Lung (tissue), 12 donors: ENCODE results near the gene AFF1. TPM values are rescaled to one million over a fixed set of nuclear protein-coding genes. Genes with fewer than 3 reads are reported as not detected.

ENCODE experiments used
- ATAC-seq: fragments of 200-7000 bp; cut with Tn5 transposase; one replicate; pipeline ENCODE4 v1.9.1; 2020; ENCODE audit warnings: moderate number of reproducible peaks; ENCODE audit not compliant: insufficient read depth, low FRiP score
- DNase-seq, 3 donors: peaks; one replicate each; pipeline ENCODE4 v3.0.0-alpha.2; 2013 to 2017
- H3K27ac ChIP-seq, 2 donors: one replicate each; pipeline ENCODE4 v1.5.1; 2013; ENCODE audit warnings: mild to moderate bottlenecking in 2 of 2, moderate library complexity in 2 of 2, control low read depth in 1 of 2, inconsistent platforms in 1 of 2, low read depth in 1 of 2, low read length in 1 of 2
- H3K27me3 ChIP-seq, 3 donors: one replicate each; pipeline ENCODE4 v1.5.1; 2013; ENCODE audit warnings: low read length in 2 of 3; ENCODE audit not compliant: control insufficient read depth in 3 of 3, insufficient read depth in 3 of 3
- H3K36me3 ChIP-seq, 4 donors: one replicate each; pipeline ENCODE4 v1.5.1; 2013; ENCODE audit warnings: low read length in 4 of 4, mild to moderate bottlenecking in 1 of 4, moderate library complexity in 1 of 4; ENCODE audit not compliant: control insufficient read depth in 4 of 4, insufficient read depth in 4 of 4
- H3K4me1 ChIP-seq, 5 donors: one replicate each; pipeline ENCODE4 v1.5.1; 2013; ENCODE audit warnings: low read length in 5 of 5, mild to moderate bottlenecking in 2 of 5, moderate library complexity in 1 of 5; ENCODE audit not compliant: control insufficient read depth in 5 of 5, insufficient read depth in 5 of 5
- H3K4me3 ChIP-seq: one replicate; pipeline ENCODE4 v1.5.1; 2013; ENCODE audit warnings: mild to moderate bottlenecking, control low read depth, moderate library complexity
- H3K9ac ChIP-seq, 2 donors: one replicate each; pipeline ENCODE4 v1.5.1; 2013; ENCODE audit warnings: low read length in 2 of 2, control low read depth in 1 of 2; ENCODE audit not compliant: insufficient read depth in 1 of 2
- H3K9me3 ChIP-seq, 4 donors: one replicate each; pipeline ENCODE4 v1.5.1; 2013; ENCODE audit warnings: low read length in 3 of 4, mild to moderate bottlenecking in 1 of 4, moderate library complexity in 1 of 4; ENCODE audit not compliant: control insufficient read depth in 4 of 4, insufficient read depth in 3 of 4
- CTCF ChIP-seq: IDR thresholded peaks from 2 replicates; pipeline ENCODE4 v1.5.1; 2012; ENCODE audit warnings: mild to moderate bottlenecking; ENCODE audit errors: control extremely low read depth, extremely low read depth
- WGBS, 2 donors: extraction: QIAGEN DNeasy Blood & Tissue Kit; methylation state at CpG; one replicate each; pipeline ENCODE4 v1.1.7; 2013; 5-methylcytosine and 5-hydroxymethylcytosine counted together
- polyA plus RNA-seq, 2 donors: library from polyadenylated mRNA; stranded (reverse); fragments of 200-250 nt; gene quantifications; one replicate each; pipeline ENCODE4 v1.2.1, GENCODE V29; 2013
- total RNA-seq, 2 donors: library from RNA; depleted of rRNA in 1 of 2; stranded (reverse); fragments of >200 nt in 1 of 2; gene quantifications; one replicate each; pipeline ENCODE4 v1.2.1, GENCODE V29; 2014 to 2021
- donor health status: control.
- donor health status: control.
- donor health status: Bipolar disorder and iron deficiency.
- donor health status: healthy.
- donor health status: DM: yes; HTN: yes; CAD: no.

Gene AFF1
- total and polyA plus RNA-seq, 4 donors = 9.5 to 79.0 (median 35.8) TPM

DNA sequence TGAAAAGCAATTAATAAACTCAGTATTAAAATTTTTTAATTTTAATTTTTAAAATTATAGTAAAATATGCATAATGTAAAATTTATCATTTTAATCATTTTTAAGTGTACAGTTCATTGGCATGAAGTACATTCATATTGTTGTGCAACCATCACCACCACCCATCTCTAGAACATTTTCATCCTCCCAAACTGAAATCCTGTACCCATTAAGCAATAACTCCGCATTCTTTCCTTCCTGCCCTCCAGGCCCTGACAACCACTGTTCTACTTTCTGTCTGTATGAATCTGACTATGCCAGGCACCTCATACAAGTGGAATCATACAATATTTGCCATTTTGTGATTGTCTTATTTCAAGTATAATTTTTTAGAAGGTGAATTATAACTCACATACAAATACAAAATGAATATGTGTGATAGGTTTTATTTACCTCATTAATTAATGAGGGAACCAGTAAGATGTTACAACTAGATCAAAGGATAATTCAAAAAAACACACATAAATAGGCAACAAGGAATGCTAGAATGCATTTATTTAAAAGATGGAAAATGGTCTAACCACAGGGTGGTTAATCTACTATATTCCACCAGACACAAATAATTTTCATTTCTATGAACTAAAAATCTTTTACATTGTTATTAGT, 13.1 kb upstream of the AFF1 start:
- TF ChIP-seq CTCF = no peak
- 41 to 69% methylated on average over 1 of the region's 1 CpG for WGBS, 2 donors
- DNase-seq = no peak

DNA sequence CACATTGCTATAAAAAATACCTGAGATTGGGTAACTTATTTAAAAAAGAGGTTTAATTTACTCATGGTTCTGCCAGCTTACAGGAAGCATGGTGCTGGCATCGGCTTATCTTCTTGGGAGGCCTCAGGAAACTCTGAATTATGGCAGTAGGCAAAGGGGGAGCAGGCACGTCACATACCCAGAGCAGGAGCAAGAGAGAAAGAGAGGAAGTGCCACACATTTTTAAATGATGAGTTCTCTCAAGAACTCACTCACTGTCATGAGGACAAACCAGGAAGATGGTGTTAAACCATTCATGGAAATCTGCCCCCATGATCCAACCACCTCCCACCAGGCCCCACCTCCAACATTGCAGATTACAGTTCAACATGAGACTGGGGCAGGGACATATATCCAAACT, 10.0 kb upstream of the AFF1 start:
- ATAC-seq = no peak
- no peaks in the 10 kb centered on the region for H3K9me3 ChIP-seq
- no peak for TF ChIP-seq CTCF
- H3K27ac ChIP-seq = peak overlapping the region in 1 of 2 donors; percentile 20
- no peak overlapping the region for H3K4me3 ChIP-seq
- H3K36me3 ChIP-seq = peaks cover 0 to 4% (median 0%) of the 10 kb centered on the region in 4 donors
- H3K27me3 ChIP-seq = no peaks in the 10 kb centered on the region
- no peak overlapping the region for H3K9ac ChIP-seq
- no peak for DNase-seq
- WGBS, 2 donors = 13 to 17% methylated on average over 2 of the region's 2 CpGs
- peaks cover 0 to 5% (median 0%) of the 10 kb centered on the region in 5 donors for H3K4me1 ChIP-seq

More for the DNA sequence above, 13.1 kb upstream of the AFF1 start:
- no peak for ATAC-seq
- no peak overlapping the region for H3K27ac ChIP-seq
- H3K36me3 ChIP-seq = no peaks in the 10 kb centered on the region
- no peak overlapping the region for H3K4me3 ChIP-seq
- H3K9me3 ChIP-seq = no peaks in the 10 kb centered on the region
- H3K9ac ChIP-seq = no peak overlapping the region
- peaks cover 0 to 1% (median 0%) of the 10 kb centered on the region in 5 donors for H3K4me1 ChIP-seq
- H3K27me3 ChIP-seq = no peaks in the 10 kb centered on the region

- WGBS, 2 donors = 83 to 86% methylated on average over 6 of the region's 6 CpGs
- Histone ChIP-seq H3K9me3 (no peaks in the 10 kb centered on the region), H3K4me3 (no peak overlapping the region), H3K27ac (no peak overlapping the region), H3K4me1 (peaks cover 0 to 5% (median 0%) of the 10 kb centered on the region in 5 donors), H3K9ac (no peak overlapping the region), H3K36me3 (peaks cover 0 to 12% (median 2%) of the 10 kb centered on the region in 4 donors), H3K27me3 (no peaks in the 10 kb centered on the region)
- ATAC-seq (no peak), DNase-seq (no peak)
- TF ChIP-seq CTCF = no peak
Measured at GRCh38 chr4:86926435-86927086, 8.2 kb upstream of the AFF1 start.
